Activated naive CD4-positive, alpha-beta T cell treated with anti-CD3 and anti-CD28 coated beads, Interleukin-2, amount 10 ng/mL, durations not matched to agents 7 days and 5 days (primary cell): ENCODE measurements around the gene PCDHA3.
"Not testable (repeated sequence)": the region's sequence is repeated elsewhere in the genome, so short reads cannot be mapped to it uniquely, and the experiment has no call there.

Experiments used
- CTCF ChIA-PET: fragments of 350-600 bp; sonication (Branson Sonifier 250); formaldehyde crosslinking; loops from one replicate; lab custom pipeline; 2021; ENCODE audit warnings: antibody characterized with exemption; lab: Charles Lee
- DNase-seq: peaks from one replicate; pipeline ENCODE4 v3.0.0-alpha.2; 2020
- H3K27ac Mint-ChIP-seq: one replicate; pipeline ENCODE4 v1.8.0; 2021; ENCODE audit warnings: mild to moderate bottlenecking, moderate library complexity, mixed read lengths
- H3K27me3 Mint-ChIP-seq: one replicate; pipeline ENCODE4 v1.8.0; 2021; ENCODE audit warnings: mild to moderate bottlenecking, mixed read lengths
- H3K36me3 Mint-ChIP-seq: one replicate; pipeline ENCODE4 v1.8.0; 2021; ENCODE audit warnings: mixed read lengths
- H3K4me1 Mint-ChIP-seq: one replicate; pipeline ENCODE4 v1.8.0; 2021; ENCODE audit warnings: mixed read lengths
- H3K4me3 Mint-ChIP-seq: one replicate; pipeline ENCODE4 v1.8.0; 2021; ENCODE audit warnings: mild to moderate bottlenecking, moderate library complexity, mixed read lengths
- H3K9me3 Mint-ChIP-seq: one replicate; pipeline ENCODE4 v1.8.0; 2021; ENCODE audit warnings: mixed read lengths

PCDHA3 gene

DNA sequence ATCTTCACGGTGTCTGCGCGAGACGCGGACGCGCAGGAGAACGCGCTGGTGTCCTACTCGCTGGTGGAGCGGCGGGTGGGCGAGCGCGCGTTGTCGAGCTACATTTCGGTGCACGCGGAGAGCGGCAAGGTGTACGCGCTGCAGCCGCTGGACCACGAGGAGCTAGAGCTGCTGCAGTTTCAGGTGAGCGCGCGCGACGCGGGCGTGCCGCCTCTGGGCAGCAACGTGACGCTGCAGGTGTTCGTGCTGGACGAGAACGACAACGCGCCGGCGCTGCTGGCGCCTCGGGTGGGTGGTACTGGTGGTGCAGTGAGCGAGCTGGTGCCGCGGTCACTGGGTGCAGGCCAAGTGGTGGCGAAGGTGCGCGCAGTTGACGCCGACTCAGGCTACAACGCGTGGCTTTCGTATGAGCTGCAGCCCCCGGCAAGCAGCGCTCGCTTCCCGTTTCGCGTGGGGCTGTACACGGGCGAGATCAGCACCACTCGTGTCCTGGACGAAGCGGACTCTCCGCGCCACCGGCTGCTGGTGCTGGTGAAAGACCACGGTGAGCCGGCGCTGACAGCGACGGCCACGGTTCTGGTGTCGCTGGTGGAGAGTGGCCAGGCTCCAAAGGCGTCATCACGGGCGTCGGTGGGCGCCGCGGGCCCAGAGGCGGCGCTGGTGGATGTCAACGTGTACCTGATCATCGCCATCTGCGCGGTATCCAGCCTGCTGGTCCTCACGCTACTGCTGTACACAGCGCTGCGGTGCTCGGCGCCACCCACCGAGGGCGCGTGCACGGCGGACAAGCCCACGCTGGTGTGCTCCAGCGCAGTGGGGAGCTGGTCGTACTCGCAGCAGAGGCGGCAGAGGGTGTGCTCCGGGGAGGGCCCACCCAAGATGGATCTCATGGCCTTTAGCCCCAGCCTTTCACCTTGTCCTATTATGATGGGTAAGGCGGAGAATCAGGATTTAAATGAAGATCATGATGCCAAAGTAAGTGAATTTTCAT is 28.9 kb downstream of the PCDHA3 start:
- H3K4me1 Mint-ChIP-seq, H3K36me3 Mint-ChIP-seq, DNase-seq, CTCF ChIA-PET, H3K4me3 Mint-ChIP-seq, H3K27ac Mint-ChIP-seq: not testable (repeated sequence)
- H3K9me3 Mint-ChIP-seq = peaks cover 28% of the 10 kb centered on the region
- peaks cover 18% of the 10 kb centered on the region for H3K27me3 Mint-ChIP-seq

DNA sequence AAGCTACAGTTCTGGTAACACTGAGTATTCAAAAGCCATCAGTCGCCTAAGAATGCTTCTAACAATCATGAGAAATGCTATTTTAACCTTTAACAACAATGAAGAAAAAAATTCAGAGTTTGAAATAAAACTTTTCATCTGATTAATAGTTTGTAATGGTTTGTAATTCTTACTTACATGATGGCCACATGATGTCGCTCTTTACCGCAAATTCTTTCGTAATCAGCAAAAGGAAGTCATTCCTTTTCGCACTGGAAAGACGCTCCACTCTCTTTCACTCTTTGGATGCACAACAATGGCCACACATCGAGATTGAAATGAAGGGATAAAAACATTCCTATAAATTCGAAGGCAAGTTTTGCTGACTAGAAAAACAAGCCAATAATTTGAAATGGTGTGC is 33.1 kb downstream of the PCDHA3 start, which contains the start of gene PCDHA7:
Gene PCDHA7, plus strand, starts transcription at position 277 of the 400 bp plus-strand sequence. Its CDS starts 115 bp downstream, at position 392.
- CTCF ChIA-PET = no interaction called here
- Mint-ChIP-seq H3K4me1 (no peaks in the 10 kb centered on the region), H3K27me3 (peaks cover 14% of the 10 kb centered on the region), H3K9me3 (peaks cover 21% of the 10 kb centered on the region), H3K27ac (peak within 1 kb of the TSS; percentile 24), H3K36me3 (no peaks in the 10 kb centered on the region), H3K4me3 (no peak within 1 kb of the TSS)
- DNase-seq = no peak

DNA sequence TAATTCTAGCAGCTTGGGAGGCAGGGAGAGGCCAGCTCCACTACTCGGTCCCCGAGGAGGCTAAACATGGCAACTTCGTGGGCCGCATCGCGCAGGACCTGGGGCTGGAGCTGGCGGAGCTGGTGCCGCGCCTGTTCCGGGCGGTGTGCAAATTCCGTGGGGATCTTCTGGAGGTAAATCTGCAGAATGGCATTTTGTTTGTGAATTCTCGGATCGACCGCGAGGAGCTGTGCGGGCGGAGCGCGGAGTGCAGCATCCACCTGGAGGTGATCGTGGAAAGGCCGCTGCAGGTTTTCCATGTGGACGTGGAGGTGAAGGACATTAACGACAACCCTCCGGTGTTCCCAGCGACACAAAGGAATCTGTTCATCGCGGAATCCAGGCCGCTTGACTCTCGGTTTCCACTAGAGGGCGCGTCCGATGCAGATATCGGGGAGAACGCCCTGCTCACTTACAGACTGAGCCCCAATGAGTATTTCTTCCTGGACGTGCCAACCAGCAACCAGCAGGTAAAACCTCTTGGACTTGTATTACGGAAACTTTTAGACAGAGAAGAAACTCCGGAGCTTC is 33.7 kb downstream of the PCDHA3 start:
- CTCF ChIA-PET = not testable (repeated sequence)

DNA sequence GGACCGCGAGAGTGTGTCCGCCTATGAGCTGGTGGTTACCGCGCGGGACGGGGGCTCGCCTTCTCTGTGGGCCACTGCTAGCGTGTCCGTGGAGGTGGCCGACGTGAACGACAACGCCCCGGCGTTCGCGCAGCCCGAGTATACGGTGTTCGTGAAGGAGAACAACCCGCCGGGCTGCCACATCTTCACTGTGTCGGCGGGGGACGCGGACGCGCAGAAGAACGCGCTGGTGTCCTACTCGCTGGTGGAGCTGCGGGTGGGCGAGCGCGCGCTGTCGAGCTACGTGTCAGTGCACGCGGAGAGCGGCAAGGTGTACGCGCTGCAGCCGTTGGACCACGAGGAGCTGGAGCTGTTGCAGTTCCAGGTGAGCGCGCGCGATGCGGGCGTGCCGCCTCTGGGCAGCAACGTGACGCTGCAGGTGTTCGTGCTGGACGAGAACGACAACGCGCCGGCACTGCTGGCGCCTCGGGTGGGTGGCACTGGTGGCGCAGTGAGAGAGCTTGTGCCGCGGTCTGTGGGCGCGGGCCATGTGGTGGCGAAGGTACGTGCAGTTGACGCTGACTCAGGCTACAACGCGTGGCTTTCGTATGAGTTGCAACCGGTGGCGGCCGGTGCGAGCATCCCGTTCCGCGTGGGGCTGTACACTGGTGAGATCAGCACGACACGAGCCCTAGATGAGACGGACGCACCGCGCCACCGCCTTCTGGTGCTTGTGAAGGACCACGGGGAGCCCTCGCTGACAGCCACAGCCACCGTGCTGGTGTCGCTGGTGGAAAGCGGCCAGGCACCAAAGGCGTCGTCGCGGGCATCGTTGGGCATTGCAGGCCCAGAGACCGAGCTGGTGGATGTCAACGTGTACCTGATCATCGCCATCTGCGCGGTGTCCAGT is 35.0 kb downstream of the PCDHA3 start:
- CTCF ChIA-PET = no interaction called here
- Mint-ChIP-seq H3K4me1 (no peaks in the 10 kb centered on the region), H3K9me3 (peaks cover 26% of the 10 kb centered on the region), H3K4me3 (no peak overlapping the region), H3K36me3 (no peaks in the 10 kb centered on the region), H3K27me3 (peaks cover 10% of the 10 kb centered on the region), H3K27ac (peak overlapping the region; percentile 33)
- no peak for DNase-seq

More for the DNA sequence above, 33.7 kb downstream of the PCDHA3 start:
- not testable (repeated sequence) for H3K4me3 Mint-ChIP-seq, H3K36me3 Mint-ChIP-seq, H3K4me1 Mint-ChIP-seq, DNase-seq
- Mint-ChIP-seq H3K9me3 (peaks cover 20% of the 10 kb centered on the region), H3K27me3 (peaks cover 11% of the 10 kb centered on the region), H3K27ac (peak overlapping the region; percentile 24)

DNA sequence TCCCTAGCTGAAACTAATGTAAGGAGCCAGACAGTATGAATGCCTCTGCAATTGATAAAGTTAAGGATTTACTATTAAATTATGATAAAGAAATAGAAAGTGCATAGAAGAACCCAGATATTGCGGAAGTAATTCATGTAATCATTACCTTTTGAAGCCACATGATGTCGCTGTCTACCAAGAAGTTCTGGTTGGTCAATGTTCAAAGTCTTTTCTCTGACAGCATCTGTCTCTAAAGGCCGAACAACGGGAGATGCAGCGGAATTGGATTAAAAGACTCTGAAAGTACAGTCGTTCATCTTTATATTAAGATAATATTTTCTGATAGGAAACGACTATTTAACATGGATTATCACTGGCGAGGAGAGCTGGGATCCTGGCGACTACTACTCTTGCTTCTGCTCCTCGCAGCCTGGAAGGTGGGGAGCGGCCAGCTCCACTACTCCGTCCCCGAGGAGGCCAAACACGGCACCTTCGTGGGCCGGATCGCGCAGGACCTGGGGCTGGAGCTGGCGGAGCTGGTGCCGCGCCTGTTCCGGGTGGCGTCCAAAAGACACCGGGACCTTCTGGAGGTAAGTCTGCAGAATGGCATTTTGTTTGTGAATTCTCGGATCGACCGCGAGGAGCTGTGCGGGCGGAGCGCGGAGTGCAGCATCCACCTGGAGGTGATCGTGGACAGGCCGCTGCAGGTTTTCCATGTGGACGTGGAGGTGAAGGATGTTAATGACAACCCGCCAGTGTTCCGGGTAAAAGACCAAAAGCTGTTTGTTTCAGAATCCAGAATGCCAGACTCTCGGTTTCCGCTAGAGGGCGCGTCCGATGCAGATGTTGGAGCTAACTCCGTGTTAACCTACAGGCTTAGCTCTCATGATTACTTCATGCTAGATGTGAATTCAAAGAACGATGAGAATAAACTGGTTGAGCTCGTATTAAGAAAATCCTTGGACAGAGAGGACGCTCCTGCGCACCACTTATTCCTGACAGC is 40.4 kb downstream of the PCDHA3 start, which contains the start of gene PCDHA8:
Gene PCDHA8, plus strand, starts transcription at position 210 of the 985 bp plus-strand sequence. Its CDS starts 135 bp downstream, at position 345.
- Mint-ChIP-seq H3K4me3 (no peak within 1 kb of the TSS), H3K27me3 (peaks cover 4% of the 10 kb centered on the region), H3K36me3 (no peaks in the 10 kb centered on the region), H3K27ac (peak within 1 kb of the TSS; percentile 42), H3K9me3 (peaks cover 21% of the 10 kb centered on the region), H3K4me1 (no peaks in the 10 kb centered on the region)
- CTCF ChIA-PET = interaction anchor here (0.5 to 1.5 kb wide), 5 partner anchors 18 to 557 kb away, joined by 3 read pairs; no protein-coding TSS in a partner anchor
- no peak for DNase-seq

DNA sequence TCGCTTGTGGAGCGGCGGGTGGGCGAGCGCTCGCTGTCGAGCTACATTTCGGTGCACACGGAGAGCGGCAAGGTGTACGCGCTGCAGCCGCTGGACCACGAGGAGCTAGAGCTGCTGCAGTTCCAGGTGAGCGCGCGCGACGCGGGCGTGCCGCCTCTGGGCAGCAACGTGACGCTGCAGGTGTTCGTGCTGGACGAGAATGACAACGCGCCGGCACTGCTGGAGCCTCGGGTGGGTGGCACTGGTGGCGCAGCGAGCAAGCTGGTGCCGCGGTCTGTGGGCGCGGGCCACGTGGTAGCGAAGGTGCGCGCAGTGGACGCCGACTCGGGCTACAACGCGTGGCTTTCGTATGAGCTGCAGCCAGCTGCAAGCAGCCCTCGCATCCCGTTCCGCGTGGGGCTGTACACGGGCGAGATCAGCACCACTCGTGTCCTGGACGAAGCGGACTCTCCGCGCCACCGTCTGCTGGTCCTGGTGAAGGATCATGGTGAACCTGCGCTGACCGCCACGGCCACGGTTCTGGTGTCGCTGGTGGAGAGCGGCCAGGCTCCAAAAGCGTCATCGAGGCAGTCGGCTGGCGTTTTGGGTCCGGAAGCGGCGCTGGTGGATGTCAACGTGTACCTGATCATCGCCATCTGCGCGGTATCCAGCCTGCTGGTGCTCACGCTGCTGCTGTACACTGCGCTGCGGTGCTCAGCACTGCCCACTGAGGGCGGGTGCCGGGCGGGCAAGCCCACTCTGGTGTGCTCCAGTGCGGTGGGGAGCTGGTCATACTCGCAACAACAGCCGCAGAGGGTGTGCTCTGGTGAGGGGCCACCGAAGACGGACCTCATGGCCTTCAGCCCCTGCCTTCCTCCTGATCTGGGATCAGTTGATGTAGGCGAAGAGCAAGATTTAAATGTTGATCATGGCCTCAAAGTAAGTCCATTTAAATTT is 42.2 kb downstream of the PCDHA3 start:
- H3K9me3 Mint-ChIP-seq = peaks cover 27% of the 10 kb centered on the region
- H3K4me3 Mint-ChIP-seq = no peak overlapping the region
- H3K4me1 Mint-ChIP-seq = no peaks in the 10 kb centered on the region
- CTCF ChIA-PET = no interaction called here
- peaks cover 4% of the 10 kb centered on the region for H3K27me3 Mint-ChIP-seq
- no peaks in the 10 kb centered on the region for H3K36me3 Mint-ChIP-seq
- DNase-seq = no peak
- H3K27ac Mint-ChIP-seq = no peak overlapping the region

DNA sequence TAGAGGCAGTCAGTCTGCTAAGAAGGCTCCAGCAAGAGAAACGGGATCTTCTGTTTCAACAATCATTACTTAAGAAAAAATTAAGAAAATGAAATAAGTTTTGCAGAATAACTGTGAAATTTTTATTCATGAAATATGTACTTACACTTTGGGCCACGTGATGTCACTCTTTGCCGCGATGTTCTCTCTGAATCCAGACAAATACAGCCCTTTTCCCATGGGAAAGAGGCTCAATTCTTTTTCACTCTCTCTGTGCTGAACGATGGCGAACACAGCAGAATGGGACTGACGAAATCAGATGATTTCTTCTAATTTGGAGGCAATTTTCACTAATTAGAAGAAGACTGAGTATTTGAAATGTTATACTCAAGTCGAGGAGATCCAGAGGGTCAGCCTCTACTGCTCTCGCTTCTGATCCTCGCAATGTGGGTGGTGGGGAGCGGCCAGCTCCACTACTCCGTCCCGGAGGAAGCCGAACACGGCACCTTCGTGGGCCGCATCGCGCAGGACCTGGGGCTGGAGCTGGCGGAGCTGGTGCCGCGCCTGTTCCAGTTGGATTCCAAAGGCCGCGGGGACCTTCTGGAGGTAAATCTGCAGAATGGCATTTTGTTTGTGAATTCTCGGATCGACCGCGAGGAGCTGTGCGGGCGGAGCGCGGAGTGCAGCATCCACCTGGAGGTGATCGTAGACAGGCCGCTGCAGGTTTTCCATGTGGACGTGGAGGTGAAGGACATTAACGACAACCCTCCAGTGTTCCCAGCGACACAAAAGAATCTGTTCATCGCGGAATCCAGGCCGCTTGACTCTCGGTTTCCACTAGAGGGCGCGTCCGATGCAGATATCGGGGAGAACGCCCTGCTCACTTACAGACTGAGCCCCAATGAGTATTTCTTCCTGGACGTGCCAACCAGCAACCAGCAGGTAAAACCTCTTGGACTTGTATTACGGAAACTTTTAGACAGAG is 47.6 kb downstream of the PCDHA3 start, which contains the start of gene PCDHA9:
Gene PCDHA9, plus strand, starts transcription at position 244 of the 964 bp plus-strand sequence. Its CDS starts 114 bp downstream, at position 358.
- H3K4me1 Mint-ChIP-seq, DNase-seq, H3K36me3 Mint-ChIP-seq, H3K4me3 Mint-ChIP-seq, H3K27me3 Mint-ChIP-seq, H3K27ac Mint-ChIP-seq, CTCF ChIA-PET: not testable (repeated sequence)
- H3K9me3 Mint-ChIP-seq = peaks cover 15% of the 10 kb centered on the region

DNA sequence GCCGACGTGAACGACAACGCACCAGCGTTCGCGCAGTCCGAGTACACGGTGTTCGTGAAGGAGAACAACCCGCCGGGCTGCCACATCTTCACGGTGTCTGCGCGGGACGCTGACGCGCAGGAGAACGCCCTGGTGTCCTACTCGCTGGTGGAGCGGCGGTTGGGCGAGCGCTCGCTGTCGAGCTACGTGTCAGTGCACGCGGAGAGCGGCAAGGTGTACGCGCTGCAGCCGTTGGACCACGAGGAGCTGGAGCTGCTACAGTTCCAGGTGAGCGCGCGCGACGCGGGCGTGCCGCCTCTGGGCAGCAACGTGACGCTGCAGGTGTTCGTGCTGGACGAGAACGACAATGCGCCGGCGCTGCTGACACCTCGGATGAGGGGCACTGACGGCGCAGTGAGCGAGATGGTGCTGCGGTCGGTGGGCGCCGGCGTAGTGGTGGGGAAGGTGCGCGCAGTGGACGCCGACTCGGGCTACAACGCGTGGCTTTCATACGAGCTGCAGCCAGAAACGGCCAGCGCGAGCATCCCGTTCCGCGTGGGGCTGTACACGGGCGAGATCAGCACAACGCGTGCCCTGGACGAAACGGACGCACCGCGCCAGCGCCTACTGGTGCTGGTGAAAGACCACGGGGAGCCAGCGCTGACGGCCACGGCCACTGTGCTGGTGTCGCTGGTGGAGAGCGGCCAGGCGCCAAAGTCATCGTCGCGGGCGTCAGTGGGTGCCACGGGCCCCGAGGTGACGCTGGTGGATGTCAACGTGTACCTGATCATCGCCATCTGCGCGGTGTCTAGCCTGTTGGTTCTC is 49.2 kb downstream of the PCDHA3 start:
- CTCF ChIA-PET, H3K27ac Mint-ChIP-seq: not testable (repeated sequence)

More for the DNA sequence above, 49.2 kb downstream of the PCDHA3 start:
- H3K4me3 Mint-ChIP-seq, H3K4me1 Mint-ChIP-seq, DNase-seq, H3K27me3 Mint-ChIP-seq, H3K9me3 Mint-ChIP-seq, H3K36me3 Mint-ChIP-seq: not testable (repeated sequence)
